ENCODE data around the gene C1RL.

The C1RL gene

GRCh38 chr12:7155471-7156034 lies 46.5 kb upstream of the C1RL start:
- no peak overlapping the region for H2AFZ ChIP-seq (ENCODE audit: low read depth, low read length, severe bottlenecking)
- no peak overlapping the region for H3K4me2 ChIP-seq (ENCODE audit: low read depth, low read length, poor library complexity, severe bottlenecking)
- H3F3A ChIP-seq (ENCODE audit: insufficient read depth): no peaks in the 10 kb centered on the region
- no peaks in the 10 kb centered on the region for H3K36me3 ChIP-seq (ENCODE audit: low read length)
- H3K79me2 ChIP-seq (ENCODE audit: insufficient read depth, low read length): no peaks in the 10 kb centered on the region
- H3K9ac ChIP-seq (ENCODE audit: low read length): no peak overlapping the region
- H3K9me3 ChIP-seq (ENCODE audit: insufficient read depth, low read length): no peaks in the 10 kb centered on the region
- no peaks in the 10 kb centered on the region for H3K9me2 ChIP-seq (replicated peaks; ENCODE audit: insufficient read depth, low read length)
- no peaks in the 10 kb centered on the region for H4K20me1 ChIP-seq (ENCODE audit: low read depth, low read length)
- no peak overlapping the region for H3K4me3 ChIP-seq (ENCODE audit: insufficient read depth, low read length, poor library complexity, severe bottlenecking)
- no peak overlapping the region for H3K27ac ChIP-seq (ENCODE audit: low read depth, low read length)
- H3K27me3 ChIP-seq (ENCODE audit: low read length): no peaks in the 10 kb centered on the region
- TF ChIP-seq CTCF (IDR thresholded peaks at IDR 0.05; ENCODE audit: insufficient read depth, low read length, poor library complexity, severe bottlenecking) (no peak), EZH2phosphoT487 (conservative IDR thresholded peaks at IDR 0.05; ENCODE audit: low read length) (no peak)

- Histone ChIP-seq H3K9ac (ENCODE audit: low read length) (no peak overlapping the region), H4K20me1 (ENCODE audit: low read depth, low read length) (no peaks in the 10 kb centered on the region), H3K79me2 (ENCODE audit: insufficient read depth, low read length) (no peaks in the 10 kb centered on the region), H2AFZ (ENCODE audit: low read depth, low read length, severe bottlenecking) (no peak overlapping the region), H3K4me2 (ENCODE audit: low read depth, low read length, poor library complexity, severe bottlenecking) (no peak overlapping the region), H3K36me3 (ENCODE audit: low read length) (no peaks in the 10 kb centered on the region), H3K9me3 (ENCODE audit: insufficient read depth, low read length) (no peaks in the 10 kb centered on the region), H3K4me3 (ENCODE audit: insufficient read depth, low read length, poor library complexity, severe bottlenecking) (no peak overlapping the region), H3K27ac (ENCODE audit: low read depth, low read length) (no peak overlapping the region), H3K9me2 (replicated peaks; ENCODE audit: insufficient read depth, low read length) (no peaks in the 10 kb centered on the region), H3F3A (ENCODE audit: insufficient read depth) (no peaks in the 10 kb centered on the region), H3K27me3 (ENCODE audit: low read length) (no peaks in the 10 kb centered on the region)
- TF ChIP-seq EZH2phosphoT487 (conservative IDR thresholded peaks at IDR 0.05; ENCODE audit: low read length) (no peak), CTCF (IDR thresholded peaks at IDR 0.05; ENCODE audit: insufficient read depth, low read length, poor library complexity, severe bottlenecking) (no peak)
Measured at GRCh38 chr12:7154901-7155470, 46.0 kb upstream of the C1RL start.

GRCh38 chr12:7154042-7154441 lies 45.0 kb upstream of the C1RL start:
- TF ChIP-seq EZH2phosphoT487 (conservative IDR thresholded peaks at IDR 0.05; ENCODE audit: low read length): no peak
- no peak for TF ChIP-seq CTCF (IDR thresholded peaks at IDR 0.05; ENCODE audit: insufficient read depth, low read length, poor library complexity, severe bottlenecking)
- Histone ChIP-seq H3K9me3 (ENCODE audit: insufficient read depth, low read length) (no peaks in the 10 kb centered on the region), H3K79me2 (ENCODE audit: insufficient read depth, low read length) (no peaks in the 10 kb centered on the region), H3K9me2 (replicated peaks; ENCODE audit: insufficient read depth, low read length) (no peaks in the 10 kb centered on the region), H4K20me1 (ENCODE audit: low read depth, low read length) (no peaks in the 10 kb centered on the region), H3K4me3 (ENCODE audit: insufficient read depth, low read length, poor library complexity, severe bottlenecking) (no peak overlapping the region), H3K27me3 (ENCODE audit: low read length) (no peaks in the 10 kb centered on the region), H3F3A (ENCODE audit: insufficient read depth) (no peaks in the 10 kb centered on the region), H3K36me3 (ENCODE audit: low read length) (no peaks in the 10 kb centered on the region), H3K27ac (ENCODE audit: low read depth, low read length) (no peak overlapping the region), H3K4me2 (ENCODE audit: low read depth, low read length, poor library complexity, severe bottlenecking) (no peak overlapping the region), H3K9ac (ENCODE audit: low read length) (no peak overlapping the region), H2AFZ (ENCODE audit: low read depth, low read length, severe bottlenecking) (no peak overlapping the region)
